Measurements from ENCODE around the gene KIAA0513. TPM values are rescaled to one million over a fixed set of nuclear protein-coding genes. Genes with fewer than 3 reads are reported as not detected.

KIAA0513 gene
- total RNA-seq, 1 donor: 18.4 TPM

DNA sequence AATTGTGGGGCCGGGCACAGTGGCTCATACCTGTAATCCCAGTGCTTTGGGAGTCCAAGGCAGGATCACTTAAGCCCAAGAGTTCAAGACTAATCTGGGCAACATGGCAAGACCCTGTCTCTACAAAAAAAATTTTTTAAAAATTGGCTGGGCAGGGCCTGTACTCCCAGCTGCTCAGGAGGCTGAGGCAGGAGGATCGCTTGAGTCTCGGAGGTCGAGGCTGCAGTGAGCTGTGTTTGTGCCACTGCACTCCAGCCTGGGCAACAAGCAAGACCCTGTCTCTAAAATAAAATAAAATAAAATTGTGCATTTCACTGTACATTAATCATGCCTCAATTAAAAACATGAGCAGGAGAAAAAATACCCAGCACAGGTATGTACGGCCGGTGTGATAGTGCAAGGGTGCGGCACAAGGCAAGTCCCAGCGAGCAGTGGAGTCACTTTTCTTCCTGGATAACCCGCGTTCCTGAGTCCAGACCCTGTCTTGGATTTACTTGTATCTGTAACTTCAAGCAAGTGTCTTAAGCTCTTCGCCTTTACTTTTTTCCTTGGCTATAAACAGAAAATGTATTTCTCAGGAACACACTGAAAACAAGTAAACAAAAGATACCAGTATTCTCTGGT lies 27.6 kb upstream of the KIAA0513 start:
- peaks cover 75% of the 10 kb centered on the region for H3K4me1 ChIP-seq (ENCODE audit: insufficient read depth, low read length)

DNA sequence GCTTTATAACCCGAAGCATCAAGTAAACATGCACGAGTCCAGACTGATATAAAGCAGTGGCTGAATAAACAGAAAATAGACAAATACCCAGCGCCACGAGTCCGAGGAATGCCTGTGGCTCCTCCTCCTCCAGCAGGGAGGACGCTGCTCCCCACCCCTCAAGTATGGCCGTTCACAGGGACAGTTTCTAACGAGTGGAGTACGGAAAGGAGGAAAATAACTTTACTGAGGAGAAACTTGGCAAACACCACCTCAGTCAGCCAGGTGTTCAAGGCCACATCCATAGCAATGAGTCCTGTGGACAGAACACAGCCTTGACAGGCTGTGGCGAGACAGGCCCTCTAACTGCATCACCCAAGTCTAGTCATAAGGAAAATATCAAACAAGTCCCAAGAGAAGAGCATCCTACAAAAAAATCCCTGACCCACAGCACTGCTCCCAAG lies 25.5 kb upstream of the KIAA0513 start:
- peaks cover 75% of the 10 kb centered on the region for H3K4me1 ChIP-seq (ENCODE audit: insufficient read depth, low read length)
- H3K4me3 ChIP-seq (ENCODE audit: low read length): no peak overlapping the region
- H3K9me3 ChIP-seq (ENCODE audit: low read depth, low read length): no peaks in the 10 kb centered on the region
- no peaks in the 10 kb centered on the region for H3K27me3 ChIP-seq (ENCODE audit: insufficient read depth, low read length)

More for the DNA sequence above, 27.6 kb upstream of the KIAA0513 start:
- Histone ChIP-seq H3K27me3 (ENCODE audit: insufficient read depth, low read length) (no peaks in the 10 kb centered on the region), H3K4me3 (ENCODE audit: low read length) (no peak overlapping the region), H3K9me3 (ENCODE audit: low read depth, low read length) (no peaks in the 10 kb centered on the region)

DNA sequence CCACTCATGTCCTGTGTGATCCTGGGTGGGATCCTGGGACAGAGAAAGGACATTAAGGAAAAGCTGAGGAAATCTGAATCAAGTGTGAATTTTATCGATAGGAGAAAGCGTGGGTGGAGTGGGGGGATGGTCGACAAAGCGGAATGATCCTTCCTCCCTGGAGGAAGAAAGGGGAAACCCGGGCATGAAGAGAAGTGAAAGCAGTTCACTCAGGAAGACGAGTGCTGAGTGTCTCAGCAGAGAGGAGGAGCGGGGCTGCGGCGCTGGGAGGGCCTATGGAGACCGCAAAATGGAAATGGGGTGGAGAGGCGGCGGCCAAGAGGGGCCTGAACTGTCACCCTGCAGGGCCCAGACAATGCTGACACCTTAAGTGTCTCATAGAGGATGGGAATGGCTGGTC lies 25.0 kb upstream of the KIAA0513 start:
- H3K27me3 ChIP-seq (ENCODE audit: insufficient read depth, low read length): no peaks in the 10 kb centered on the region
- no peak overlapping the region for H3K4me3 ChIP-seq (ENCODE audit: low read length)
- H3K9me3 ChIP-seq (ENCODE audit: low read depth, low read length): no peaks in the 10 kb centered on the region
- H3K4me1 ChIP-seq (ENCODE audit: insufficient read depth, low read length): peaks cover 75% of the 10 kb centered on the region

DNA sequence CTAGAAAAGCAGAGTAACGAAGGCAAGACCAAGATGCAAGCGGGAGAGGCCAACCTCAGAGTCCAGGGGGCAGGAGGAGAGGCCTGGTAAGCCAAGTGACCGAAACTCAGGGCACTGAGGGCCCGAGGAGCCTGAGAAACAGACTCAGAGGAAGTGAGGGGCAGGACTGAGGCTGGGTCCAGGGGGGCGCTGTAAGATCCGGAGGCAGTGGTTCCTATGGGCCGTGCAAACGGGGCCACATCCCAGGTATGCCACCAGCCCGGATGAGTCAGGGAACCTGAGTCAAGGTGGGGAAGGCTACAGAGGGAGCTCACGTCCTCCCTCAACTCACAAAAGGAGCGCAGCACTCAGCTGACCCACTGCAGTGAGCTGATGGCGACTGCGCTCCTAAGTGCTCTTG lies 24.5 kb upstream of the KIAA0513 start:
- Histone ChIP-seq H3K9me3 (ENCODE audit: low read depth, low read length) (no peaks in the 10 kb centered on the region), H3K4me3 (ENCODE audit: low read length) (no peak overlapping the region), H3K27me3 (ENCODE audit: insufficient read depth, low read length) (no peaks in the 10 kb centered on the region), H3K4me1 (ENCODE audit: insufficient read depth, low read length) (peaks cover 76% of the 10 kb centered on the region)

DNA sequence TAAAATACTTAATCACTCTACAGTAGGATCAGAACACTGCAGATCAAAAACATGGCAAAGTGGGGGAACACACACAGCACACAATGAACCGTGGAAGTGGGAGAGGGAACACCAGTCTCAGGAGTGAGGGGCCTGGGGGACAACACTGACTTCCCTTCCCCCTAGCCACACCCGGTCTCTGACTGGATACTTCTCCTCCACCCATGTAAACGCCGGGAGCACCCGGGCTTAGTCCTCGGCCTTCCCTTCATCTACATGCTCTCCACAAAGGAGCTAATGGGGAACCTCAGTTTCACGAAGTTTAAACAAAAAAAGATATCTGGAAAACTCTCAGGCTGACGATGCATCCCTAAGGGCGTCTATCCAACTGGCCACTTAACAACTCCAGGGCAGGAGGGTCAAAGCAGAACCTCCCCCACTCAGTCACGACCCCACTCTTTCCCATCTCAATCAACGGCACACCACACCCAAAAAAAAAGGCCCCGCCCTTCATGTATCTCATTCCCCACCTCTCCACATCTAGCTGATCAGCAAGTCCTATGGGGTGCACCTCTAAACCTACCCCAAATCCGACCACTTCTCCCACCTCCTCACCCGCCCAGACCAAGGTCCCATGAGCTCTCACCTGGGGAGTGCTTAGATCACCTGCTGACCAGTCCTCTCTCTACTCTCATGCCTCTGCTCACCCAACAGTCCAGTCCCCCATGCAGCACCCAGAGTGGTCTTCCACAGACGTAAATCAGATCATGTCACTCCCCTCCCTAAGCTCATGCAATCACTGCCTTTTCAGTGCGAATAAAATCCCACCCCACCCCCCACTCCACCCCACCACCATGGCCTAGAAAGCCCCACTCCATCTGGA lies 23.6 kb upstream of the KIAA0513 start:
- no peak overlapping the region for H3K4me3 ChIP-seq (ENCODE audit: low read length)
- no peaks in the 10 kb centered on the region for H3K9me3 ChIP-seq (ENCODE audit: low read depth, low read length)
- no peaks in the 10 kb centered on the region for H3K27me3 ChIP-seq (ENCODE audit: insufficient read depth, low read length)
- peaks cover 84% of the 10 kb centered on the region for H3K4me1 ChIP-seq (ENCODE audit: insufficient read depth, low read length)

DNA sequence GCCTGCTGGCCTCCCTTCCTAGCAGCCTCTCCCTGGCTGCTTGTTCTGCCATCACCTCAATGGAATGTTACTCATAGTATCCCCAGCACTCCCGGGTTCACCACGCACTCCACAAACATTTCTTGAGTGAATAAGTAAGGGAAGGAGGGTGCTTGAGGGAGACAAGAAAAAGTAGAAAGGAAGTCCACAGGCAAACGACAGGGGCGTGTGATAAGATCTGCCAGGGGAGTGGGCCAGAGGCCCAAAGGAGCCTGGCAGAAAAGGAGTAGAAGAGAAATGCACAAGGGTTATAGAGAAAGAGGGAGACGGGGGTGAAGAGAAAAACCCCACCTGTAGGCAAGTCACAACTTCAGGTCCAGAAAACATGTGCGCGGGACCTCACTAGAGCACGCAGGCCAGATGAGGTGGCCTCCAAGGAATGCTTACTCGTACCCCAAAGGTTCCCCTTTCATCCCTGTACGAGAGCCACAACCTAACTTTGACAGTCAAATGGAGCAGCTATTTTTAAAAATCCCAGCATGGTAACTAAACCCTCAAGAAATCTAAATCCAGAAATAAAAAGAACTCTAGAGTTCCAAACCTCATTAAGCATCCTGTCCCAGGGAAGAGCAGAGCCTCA lies 22.9 kb upstream of the KIAA0513 start:
- H3K4me3 ChIP-seq (ENCODE audit: low read length): no peak overlapping the region
- H3K27me3 ChIP-seq (ENCODE audit: insufficient read depth, low read length): no peaks in the 10 kb centered on the region
- H3K9me3 ChIP-seq (ENCODE audit: low read depth, low read length): no peaks in the 10 kb centered on the region
- peaks cover 89% of the 10 kb centered on the region for H3K4me1 ChIP-seq (ENCODE audit: insufficient read depth, low read length)

DNA sequence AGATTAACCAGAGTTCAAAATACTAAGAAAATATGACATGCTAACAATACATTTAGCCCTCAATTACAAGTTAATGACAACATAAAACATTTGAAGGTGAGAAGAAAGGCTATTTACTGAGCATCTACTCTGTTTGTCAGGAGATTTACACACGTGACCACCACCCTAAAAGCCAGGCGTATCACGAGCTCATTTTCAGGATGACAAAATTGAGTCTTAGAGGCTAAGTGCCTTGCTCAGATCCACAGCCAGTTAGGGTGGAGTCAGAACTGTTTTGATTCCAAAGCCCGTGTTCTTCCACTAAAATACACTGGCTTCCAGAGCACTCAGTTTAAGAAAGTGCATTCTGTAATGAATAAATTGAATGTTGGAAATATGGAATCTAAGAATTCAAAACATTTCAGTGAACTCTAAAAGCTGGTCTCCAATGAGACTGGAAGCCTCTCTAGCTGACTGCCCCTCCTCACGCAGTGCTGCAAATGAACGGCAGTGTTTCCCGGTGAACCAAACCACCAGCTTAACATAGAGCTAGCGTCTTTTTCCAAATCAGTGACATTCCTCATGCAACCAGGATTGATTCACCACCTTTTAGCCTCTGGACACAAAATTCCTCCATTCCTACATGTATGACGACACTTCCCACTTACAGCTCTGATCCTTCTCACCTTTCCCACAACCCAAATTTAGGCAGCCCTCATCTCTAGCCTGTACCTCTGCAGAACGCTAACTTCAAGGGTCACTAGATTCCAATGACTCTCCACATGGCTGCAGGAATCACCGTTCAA lies 22.1 kb upstream of the KIAA0513 start:
- Histone ChIP-seq H3K4me3 (ENCODE audit: low read length) (no peak overlapping the region), H3K9me3 (ENCODE audit: low read depth, low read length) (no peaks in the 10 kb centered on the region), H3K27me3 (ENCODE audit: insufficient read depth, low read length) (no peaks in the 10 kb centered on the region), H3K4me1 (ENCODE audit: insufficient read depth, low read length) (peaks cover 97% of the 10 kb centered on the region)

DNA sequence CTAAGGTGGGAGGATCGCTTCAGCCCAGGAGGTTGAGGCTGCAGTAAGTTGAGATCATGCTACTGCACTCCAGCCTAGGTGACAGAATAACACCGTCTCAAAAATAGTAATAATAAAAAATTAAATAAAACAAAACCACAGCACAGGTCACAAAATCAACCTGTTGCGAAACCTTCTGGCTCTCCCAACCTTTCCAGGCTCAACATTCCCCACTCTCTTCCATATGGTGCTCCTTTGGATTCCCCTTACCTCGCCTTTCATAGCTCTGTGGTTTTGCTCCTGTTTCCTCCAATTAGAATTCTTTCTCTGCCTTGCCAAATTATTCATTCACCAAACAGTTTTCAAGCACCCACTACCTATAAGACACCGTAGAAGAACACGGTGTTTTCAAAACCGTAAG lies 21.0 kb upstream of the KIAA0513 start:
- peaks cover 89% of the 10 kb centered on the region for H3K4me1 ChIP-seq (ENCODE audit: insufficient read depth, low read length)
- H3K9me3 ChIP-seq (ENCODE audit: low read depth, low read length): no peaks in the 10 kb centered on the region
- no peak overlapping the region for H3K4me3 ChIP-seq (ENCODE audit: low read length)
- H3K27me3 ChIP-seq (ENCODE audit: insufficient read depth, low read length): no peaks in the 10 kb centered on the region

DNA sequence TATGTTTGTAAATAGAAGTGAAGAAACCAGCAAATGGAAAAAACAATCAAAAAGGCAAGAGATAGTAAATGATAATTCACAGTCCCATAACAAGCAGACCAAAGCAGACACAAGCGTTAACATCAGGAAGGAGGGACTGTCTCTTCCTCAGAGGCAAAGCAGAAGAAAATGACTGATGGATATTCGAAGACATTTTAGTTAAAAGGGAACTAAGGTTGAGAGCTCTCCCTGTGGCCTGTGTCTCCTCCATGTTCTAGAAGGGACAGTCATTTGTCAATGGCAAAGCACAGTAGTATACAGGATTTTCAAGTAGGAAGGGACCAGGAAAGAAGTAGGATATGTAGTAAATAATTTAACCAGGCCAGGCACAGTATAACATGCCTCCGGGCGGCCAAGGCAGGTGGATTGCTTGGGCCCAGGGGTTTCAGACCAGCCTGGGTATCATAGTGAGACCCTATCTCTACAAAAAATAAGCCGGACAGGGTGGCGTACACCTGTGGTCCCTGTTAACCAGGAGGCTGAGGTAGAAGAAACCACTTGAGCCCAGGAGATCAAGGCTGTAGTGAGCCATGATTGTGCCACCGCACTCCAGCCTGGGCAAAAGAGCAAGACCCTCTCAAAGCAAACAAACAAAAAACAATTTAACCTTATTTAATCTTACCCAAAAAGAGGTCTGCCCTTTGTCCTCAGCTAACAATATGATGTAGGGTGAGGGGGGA lies 19.9 kb upstream of the KIAA0513 start:
- no peaks in the 10 kb centered on the region for H3K9me3 ChIP-seq (ENCODE audit: low read depth, low read length)
- H3K27me3 ChIP-seq (ENCODE audit: insufficient read depth, low read length): no peaks in the 10 kb centered on the region
- H3K4me1 ChIP-seq (ENCODE audit: insufficient read depth, low read length): peaks cover 88% of the 10 kb centered on the region
- no peak overlapping the region for H3K4me3 ChIP-seq (ENCODE audit: low read length)

DNA sequence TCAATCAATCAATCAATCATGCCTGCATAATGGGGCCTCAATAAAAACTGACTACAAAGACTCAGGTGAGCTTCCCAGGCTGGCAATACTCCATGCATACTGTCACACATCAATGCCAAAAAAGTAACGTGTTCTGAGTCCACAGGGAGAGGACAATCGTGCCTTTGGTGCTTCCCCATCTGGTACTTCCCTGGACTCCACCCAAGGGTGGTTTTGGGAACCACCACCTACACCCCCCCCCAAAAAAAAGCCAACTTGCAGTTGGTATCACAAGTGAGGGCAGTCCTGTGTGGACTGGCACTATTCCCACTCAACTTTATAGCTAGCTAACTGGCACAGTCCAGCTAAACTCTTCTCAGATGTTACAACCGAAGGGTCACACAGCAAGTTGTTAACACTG lies 19.3 kb upstream of the KIAA0513 start:
- Histone ChIP-seq H3K4me1 (ENCODE audit: insufficient read depth, low read length) (peaks cover 87% of the 10 kb centered on the region), H3K4me3 (ENCODE audit: low read length) (no peak overlapping the region), H3K9me3 (ENCODE audit: low read depth, low read length) (no peaks in the 10 kb centered on the region), H3K27me3 (ENCODE audit: insufficient read depth, low read length) (no peaks in the 10 kb centered on the region)

DNA sequence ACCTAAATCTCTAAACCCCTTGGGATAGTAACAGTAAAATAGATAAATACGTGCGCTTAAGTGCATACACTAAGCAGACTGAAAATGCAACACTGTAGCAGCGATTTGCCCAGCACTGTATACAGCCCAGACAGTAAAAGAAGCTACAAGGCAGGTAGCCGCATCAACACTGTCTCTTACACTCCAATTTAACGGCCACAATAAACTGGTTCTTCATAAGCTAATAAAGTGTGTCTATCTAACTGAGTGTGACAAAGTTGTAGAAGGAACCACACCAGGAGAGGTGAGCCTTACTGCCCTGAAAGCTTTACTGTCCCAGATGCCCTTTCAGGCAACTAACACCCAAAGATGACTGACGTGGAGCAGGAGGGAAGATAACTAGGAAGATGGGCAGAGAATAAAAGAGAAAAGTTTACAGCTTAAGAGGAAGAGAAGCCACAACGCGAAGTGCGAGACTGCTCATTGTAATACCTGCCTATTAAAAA lies 17.1 kb upstream of the KIAA0513 start:
- Histone ChIP-seq H3K27me3 (ENCODE audit: insufficient read depth, low read length) (no peaks in the 10 kb centered on the region), H3K4me1 (ENCODE audit: insufficient read depth, low read length) (peaks cover 87% of the 10 kb centered on the region), H3K4me3 (ENCODE audit: low read length) (peak overlapping the region; percentile 89), H3K9me3 (ENCODE audit: low read depth, low read length) (no peaks in the 10 kb centered on the region)

DNA sequence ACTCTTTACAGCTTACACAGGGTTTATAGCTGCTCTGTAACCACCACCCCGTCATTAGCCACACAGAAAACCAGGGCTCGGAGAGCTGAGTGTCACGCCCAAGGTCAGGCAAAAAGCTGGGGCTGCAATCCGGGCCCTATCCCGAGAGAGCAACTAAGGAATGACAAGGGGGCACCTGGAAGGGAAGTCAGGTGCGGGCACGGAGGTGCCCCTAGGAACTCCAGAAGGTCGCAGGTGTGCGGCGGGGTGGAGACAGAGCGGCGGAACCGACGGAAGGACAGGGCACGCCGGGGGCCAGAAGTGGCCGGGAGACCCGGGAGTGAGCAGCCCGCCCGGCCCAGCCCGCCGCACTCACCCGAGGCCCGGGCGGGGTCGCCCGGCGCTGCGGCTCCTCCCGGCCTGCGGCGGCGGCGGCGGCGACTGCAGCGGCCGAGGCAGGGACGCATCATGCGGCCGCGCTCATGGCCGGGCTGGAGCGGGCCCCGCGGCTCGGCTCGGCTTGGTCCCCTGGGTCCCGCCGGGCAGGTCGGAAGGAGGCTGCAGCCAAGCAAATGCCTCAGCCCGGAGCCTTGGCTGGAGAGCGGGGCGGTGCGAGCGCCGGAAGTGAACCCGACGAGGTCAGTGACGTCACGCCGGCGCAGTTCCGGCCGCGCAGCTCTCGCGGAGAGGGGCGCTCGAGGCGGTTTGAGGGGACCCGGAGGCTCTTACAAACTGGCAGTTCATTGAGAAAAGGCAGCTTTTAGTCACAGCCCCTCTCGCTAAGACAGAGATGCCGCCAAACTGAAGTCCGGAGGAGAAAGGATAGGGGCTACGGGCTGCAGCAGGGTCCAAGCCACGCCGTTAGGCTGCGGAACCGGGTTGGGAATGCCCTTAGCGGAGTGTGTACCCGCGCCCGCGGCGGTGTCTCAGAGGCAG lies 16.4 kb upstream of the KIAA0513 start, which contains the start of gene ZDHHC7:
Gene ZDHHC7 (minus strand): TSS at position 605 of the 915 bp plus-strand sequence. CDS start 20,917 bp downstream, outside the sequence.
- Histone ChIP-seq H3K9me3 (ENCODE audit: low read depth, low read length) (no peaks in the 10 kb centered on the region), H3K4me3 (ENCODE audit: low read length) (peak within 1 kb of the TSS; percentile 89), H3K4me1 (ENCODE audit: insufficient read depth, low read length) (peaks cover 87% of the 10 kb centered on the region), H3K27me3 (ENCODE audit: insufficient read depth, low read length) (no peaks in the 10 kb centered on the region)

DNA sequence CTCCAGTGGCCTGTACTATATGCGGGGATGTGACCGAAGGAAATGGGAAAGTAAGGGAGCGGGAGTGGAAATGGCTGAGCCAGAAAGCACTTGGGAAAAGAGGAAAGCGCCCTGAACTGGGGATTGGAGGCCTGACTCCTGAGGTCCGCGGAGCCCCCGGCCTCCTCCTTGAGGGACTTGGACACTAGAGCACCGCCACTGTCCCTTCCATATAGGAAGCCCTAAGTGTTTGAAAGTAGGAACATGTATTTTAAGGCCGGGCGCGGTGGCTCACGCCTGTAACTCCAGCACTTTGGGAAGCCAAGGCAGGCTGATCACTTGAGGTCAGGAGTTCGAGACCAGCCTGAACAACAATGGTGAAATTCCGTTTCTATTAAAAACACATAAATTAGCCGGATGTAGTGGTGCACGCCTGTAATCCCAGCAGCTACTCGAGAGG lies 15.7 kb upstream of the KIAA0513 start:
- peaks cover 87% of the 10 kb centered on the region for H3K4me1 ChIP-seq (ENCODE audit: insufficient read depth, low read length)
- H3K4me3 ChIP-seq (ENCODE audit: low read length): peak overlapping the region; percentile 89
- no peaks in the 10 kb centered on the region for H3K27me3 ChIP-seq (ENCODE audit: insufficient read depth, low read length)
- no peaks in the 10 kb centered on the region for H3K9me3 ChIP-seq (ENCODE audit: low read depth, low read length)
